Parathyroid adenoma (tissue), 2 donors: ENCODE measurements around the gene SPRED1.

Experiments
- H2AFZ ChIP-seq: fragments of 300-600 bp; sonication (generic); one replicate; pipeline ENCODE4 v1.7.0; 2017; ENCODE audit warnings: antibody characterized with exemption, mild to moderate bottlenecking
- H3K27ac ChIP-seq: fragments of 300-600 bp; sonication (generic); one replicate; pipeline ENCODE4 v1.7.0; 2017
- H3K27me3 ChIP-seq: fragments of 300-600 bp; sonication (generic); one replicate; pipeline ENCODE4 v1.7.0; 2017; ENCODE audit warnings: low read length; ENCODE audit not compliant: control insufficient read depth, insufficient read depth
- H3K36me3 ChIP-seq: fragments of 300-600 bp; sonication (generic); one replicate; pipeline ENCODE4 v1.7.0; 2017; ENCODE audit warnings: low read length; ENCODE audit not compliant: control insufficient read depth, insufficient read depth
- H3K4me1 ChIP-seq: fragments of 300-600 bp; sonication (generic); one replicate; pipeline ENCODE4 v1.7.0; 2017; ENCODE audit warnings: control low read depth
- H3K4me2 ChIP-seq: fragments of 300-600 bp; sonication (generic); one replicate; pipeline ENCODE4 v1.7.0; 2017; ENCODE audit warnings: low read length
- H3K4me3 ChIP-seq: fragments of 300-600 bp; sonication (generic); one replicate; pipeline ENCODE4 v1.7.0; 2017; ENCODE audit warnings: low read depth, low read length
- H3K79me2 ChIP-seq: fragments of 300-600 bp; sonication (generic); one replicate; pipeline ENCODE4 v1.7.0; 2017; ENCODE audit warnings: control low read depth
- H3K9ac ChIP-seq: fragments of 300-600 bp; sonication (generic); one replicate; pipeline ENCODE4 v1.7.0; 2017; ENCODE audit warnings: mild to moderate bottlenecking
- H3K9me3 ChIP-seq: fragments of 300-600 bp; sonication (generic); one replicate; pipeline ENCODE4 v1.7.0; 2017; ENCODE audit warnings: low read length; ENCODE audit not compliant: control insufficient read depth
- TF ChIP-seq, protein P1 (sequence below): fragments of 300-600 bp; sonication (generic); IDR thresholded peaks from one replicate; pipeline ENCODE4 v1.7.0; 2017; ENCODE audit warnings: antibody characterized with exemption, mild to moderate bottlenecking
- donor health status: primary hyperparathyroidism.

The SPRED1 gene

DNA sequence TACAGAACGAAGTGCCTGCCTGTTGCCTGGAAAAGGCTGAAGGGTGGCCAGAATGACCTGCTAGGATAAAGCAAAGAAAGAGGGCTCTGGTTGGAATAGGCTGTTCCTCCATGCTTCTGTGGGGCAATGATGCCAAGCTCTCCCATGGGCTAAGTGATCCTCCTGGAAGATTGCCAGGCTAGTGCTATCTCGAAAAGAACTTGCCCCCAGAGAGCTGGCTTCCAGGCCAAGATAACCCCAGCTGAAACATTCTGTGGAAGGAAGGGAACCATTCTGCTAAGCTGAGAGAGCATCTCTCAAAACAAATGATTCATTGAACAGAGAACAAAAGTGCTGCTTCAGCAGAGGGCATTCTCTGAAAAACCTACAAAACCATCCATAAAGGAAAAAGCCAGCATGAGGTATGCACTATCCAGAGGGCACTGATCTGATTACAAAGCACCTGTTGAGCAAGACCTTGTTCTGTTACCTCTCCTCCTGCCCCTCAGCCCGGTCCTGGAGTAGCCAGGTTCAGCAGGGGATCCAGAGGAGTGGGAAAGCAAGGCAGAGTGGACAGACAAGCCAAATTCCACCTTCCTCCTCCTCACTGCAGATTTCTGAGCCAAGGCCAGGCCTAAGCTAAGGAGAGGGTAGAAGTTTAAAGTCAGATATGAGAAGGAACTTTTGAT is 31.9 kb upstream of the SPRED1 start:
- TF ChIP-seq, protein P1, sequence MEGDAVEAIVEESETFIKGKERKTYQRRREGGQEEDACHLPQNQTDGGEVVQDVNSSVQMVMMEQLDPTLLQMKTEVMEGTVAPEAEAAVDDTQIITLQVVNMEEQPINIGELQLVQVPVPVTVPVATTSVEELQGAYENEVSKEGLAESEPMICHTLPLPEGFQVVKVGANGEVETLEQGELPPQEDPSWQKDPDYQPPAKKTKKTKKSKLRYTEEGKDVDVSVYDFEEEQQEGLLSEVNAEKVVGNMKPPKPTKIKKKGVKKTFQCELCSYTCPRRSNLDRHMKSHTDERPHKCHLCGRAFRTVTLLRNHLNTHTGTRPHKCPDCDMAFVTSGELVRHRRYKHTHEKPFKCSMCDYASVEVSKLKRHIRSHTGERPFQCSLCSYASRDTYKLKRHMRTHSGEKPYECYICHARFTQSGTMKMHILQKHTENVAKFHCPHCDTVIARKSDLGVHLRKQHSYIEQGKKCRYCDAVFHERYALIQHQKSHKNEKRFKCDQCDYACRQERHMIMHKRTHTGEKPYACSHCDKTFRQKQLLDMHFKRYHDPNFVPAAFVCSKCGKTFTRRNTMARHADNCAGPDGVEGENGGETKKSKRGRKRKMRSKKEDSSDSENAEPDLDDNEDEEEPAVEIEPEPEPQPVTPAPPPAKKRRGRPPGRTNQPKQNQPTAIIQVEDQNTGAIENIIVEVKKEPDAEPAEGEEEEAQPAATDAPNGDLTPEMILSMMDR: no peak
- Histone ChIP-seq H3K27me3 (no peaks in the 10 kb centered on the region), H3K36me3 (no peaks in the 10 kb centered on the region), H3K9ac (no peak overlapping the region), H3K4me3 (no peak overlapping the region), H2AFZ (no peak overlapping the region), H3K79me2 (no peaks in the 10 kb centered on the region), H3K4me2 (no peak overlapping the region), H3K9me3 (no peaks in the 10 kb centered on the region), H3K27ac (no peak overlapping the region), H3K4me1 (no peaks in the 10 kb centered on the region)

DNA sequence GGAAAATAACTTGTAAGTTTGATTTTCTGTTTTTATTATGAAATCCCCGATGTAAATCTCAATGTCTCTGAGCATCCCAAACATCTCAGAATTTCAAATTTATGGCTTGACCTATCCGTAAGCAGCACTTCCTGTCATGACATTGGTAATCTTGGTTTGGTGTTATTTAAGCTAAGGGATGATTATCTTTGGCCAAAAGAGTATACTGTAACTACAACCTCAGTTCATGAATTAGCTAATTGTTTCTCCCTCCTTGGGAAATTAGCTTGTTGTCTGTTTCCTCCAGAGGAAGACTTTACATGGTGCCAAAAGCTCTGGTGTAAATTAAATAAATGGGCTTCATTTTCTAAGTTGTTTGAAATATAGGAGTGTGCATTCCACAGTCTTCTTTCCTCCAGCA is 28.1 kb upstream of the SPRED1 start:
- no peak overlapping the region for H3K4me2 ChIP-seq
- H3K9me3 ChIP-seq: no peaks in the 10 kb centered on the region
- TF ChIP-seq, protein P1: no peak
- no peak overlapping the region for H3K27ac ChIP-seq
- no peaks in the 10 kb centered on the region for H3K79me2 ChIP-seq
- H3K27me3 ChIP-seq: no peaks in the 10 kb centered on the region
- no peaks in the 10 kb centered on the region for H3K4me1 ChIP-seq
- no peak overlapping the region for H3K4me3 ChIP-seq
- H3K9ac ChIP-seq: no peak overlapping the region
- H3K36me3 ChIP-seq: no peaks in the 10 kb centered on the region
- no peak overlapping the region for H2AFZ ChIP-seq

DNA sequence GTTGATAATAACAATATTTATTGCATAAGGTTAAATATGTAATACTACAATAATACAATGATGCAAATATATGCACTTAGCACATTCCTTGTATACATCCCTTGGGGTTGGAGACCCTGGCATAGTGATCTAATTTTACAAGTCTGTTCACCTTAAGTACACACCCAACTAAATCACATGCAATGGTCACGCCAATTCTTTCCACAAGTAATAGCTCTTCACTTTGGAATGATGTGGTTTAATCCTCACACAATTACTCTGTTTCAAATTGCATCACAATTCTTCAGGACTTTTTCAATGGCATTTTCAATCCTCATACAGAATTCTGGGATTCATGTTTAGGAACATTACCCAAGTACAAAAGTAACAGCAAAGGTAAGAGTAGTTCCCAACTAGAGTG is 27.3 kb upstream of the SPRED1 start:
- H2AFZ ChIP-seq: no peak overlapping the region
- no peaks in the 10 kb centered on the region for H3K27me3 ChIP-seq
- TF ChIP-seq, protein P1: no peak
- H3K79me2 ChIP-seq: no peaks in the 10 kb centered on the region
- H3K9ac ChIP-seq: no peak overlapping the region
- H3K9me3 ChIP-seq: no peaks in the 10 kb centered on the region
- H3K4me1 ChIP-seq: no peaks in the 10 kb centered on the region
- H3K4me2 ChIP-seq: no peak overlapping the region
- H3K4me3 ChIP-seq: no peak overlapping the region
- H3K36me3 ChIP-seq: no peaks in the 10 kb centered on the region
- no peak overlapping the region for H3K27ac ChIP-seq

DNA sequence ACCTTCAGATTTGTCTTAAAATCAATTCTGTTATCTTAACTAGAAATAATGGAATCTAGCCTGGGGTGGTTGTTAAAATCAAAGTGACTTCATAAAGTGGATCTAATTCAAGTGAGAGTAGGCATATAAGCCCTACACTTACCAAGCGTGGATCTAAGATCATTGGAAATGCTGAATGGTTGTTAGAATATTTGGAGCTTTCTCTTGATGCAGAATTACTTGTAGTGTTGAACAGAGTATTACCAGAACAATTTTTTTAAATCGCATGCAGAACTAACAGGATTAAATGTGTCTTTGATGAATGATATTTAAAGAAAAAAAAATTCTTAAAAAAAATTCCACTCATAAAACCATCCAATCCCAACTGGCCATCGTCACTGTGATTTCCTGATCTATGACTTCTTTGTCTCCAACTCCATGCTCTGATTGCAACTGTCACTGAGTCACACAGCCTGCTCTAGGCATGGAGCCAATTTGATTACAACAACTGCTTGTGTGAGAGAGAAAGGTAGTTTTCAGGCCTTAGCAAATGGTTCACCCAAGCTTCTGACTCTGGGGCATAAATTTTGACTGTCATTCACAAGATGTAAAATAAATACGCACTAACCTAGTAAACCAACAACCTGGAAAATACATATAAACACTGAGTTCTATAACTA is 25.9 kb upstream of the SPRED1 start:
- Histone ChIP-seq H2AFZ (no peak overlapping the region), H3K27ac (no peak overlapping the region), H3K79me2 (no peaks in the 10 kb centered on the region), H3K4me3 (no peak overlapping the region), H3K4me1 (no peaks in the 10 kb centered on the region), H3K36me3 (no peaks in the 10 kb centered on the region), H3K9me3 (no peaks in the 10 kb centered on the region), H3K27me3 (no peaks in the 10 kb centered on the region), H3K9ac (no peak overlapping the region), H3K4me2 (no peak overlapping the region)
- TF ChIP-seq, protein P1: no peak

DNA sequence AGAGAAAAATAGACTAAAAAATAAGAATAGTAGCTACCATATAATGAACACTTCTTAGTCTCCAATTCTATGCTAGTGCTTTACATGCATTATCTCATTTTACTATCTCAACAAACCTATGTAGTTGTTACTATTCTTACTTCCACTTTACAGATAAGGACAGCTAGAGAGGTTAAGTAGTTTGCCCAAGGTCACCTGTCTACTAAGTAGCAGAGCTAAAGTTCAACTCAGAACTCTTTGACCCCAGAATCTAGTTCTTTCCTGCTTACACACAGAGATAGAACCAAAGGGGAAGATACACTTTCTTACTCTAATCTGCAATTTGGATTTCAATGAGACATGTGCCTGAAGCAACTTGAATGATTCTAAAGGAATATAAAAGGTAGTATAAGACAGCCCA is 24.7 kb upstream of the SPRED1 start:
- H3K36me3 ChIP-seq: no peaks in the 10 kb centered on the region
- no peaks in the 10 kb centered on the region for H3K79me2 ChIP-seq
- no peak overlapping the region for H3K4me2 ChIP-seq
- TF ChIP-seq, protein P1: no peak
- no peak overlapping the region for H3K27ac ChIP-seq
- H3K27me3 ChIP-seq: no peaks in the 10 kb centered on the region
- H2AFZ ChIP-seq: no peak overlapping the region
- no peak overlapping the region for H3K9ac ChIP-seq
- no peak overlapping the region for H3K4me3 ChIP-seq
- no peaks in the 10 kb centered on the region for H3K9me3 ChIP-seq
- no peaks in the 10 kb centered on the region for H3K4me1 ChIP-seq
